Uterus (tissue), 2 donors: Measurements from ENCODE around the gene NRDC.

Experiments
- CTCF ChIP-seq, 4 experiments: fragments of 200-600 bp in 2 of 4; fragments of 450-650 bp in 2 of 4; sonication (generic) in 2 of 4; IDR thresholded peaks; one replicate each; pipeline ENCODE4 v1.5.1; 2016 to 2019; ENCODE audit warnings: antibody characterized with exemption in 4 of 4, mild to moderate bottlenecking in 2 of 4, moderate library complexity in 1 of 4
- POLR2A ChIP-seq, 2 donors: fragments of 450-650 bp; IDR thresholded peaks; one replicate each; pipeline ENCODE4 v1.6.1; 2016; ENCODE audit warnings: antibody characterized with exemption in 2 of 2, mild to moderate bottlenecking in 1 of 2, moderate library complexity in 1 of 2

GRCh38 chr1:51754666-51755065, 123.9 kb downstream of the NRDC start:
- TF ChIP-seq CTCF (IDR thresholded peaks at IDR 0.05) (no peak), POLR2A (IDR thresholded peaks at IDR 0.05) (no peak)
